ENCODE measurements around the gene FAM13A. TPM values are rescaled to one million over a fixed set of nuclear protein-coding genes. Genes with fewer than 3 reads are reported as not detected.
A peak's percentile ranks its signal among the peaks of the same experiment; 100 is the strongest.

Gene FAM13A
- total and polyA plus RNA-seq, 4 experiments from 2014 or later, result 9.6 to 19.7 (median 13.0) TPM

- H3K4me1 Mint-ChIP-seq, result no peaks in the 10 kb centered on the region
- H3K36me3 Mint-ChIP-seq, result no peaks in the 10 kb centered on the region
- H3K4me3 Mint-ChIP-seq, result no peak overlapping the region
- H3K27me3 ChIP-seq (ENCODE audit: insufficient read depth, low read length), result no peaks in the 10 kb centered on the region
- no peak overlapping the region for H3K27ac ChIP-seq (ENCODE audit: low read depth, low read length)
- no peak overlapping the region for H3K27ac Mint-ChIP-seq
- H3K9me3 ChIP-seq (ENCODE audit: control insufficient read depth in 1 of 2, low read length in 2 of 2), result no peaks in the 10 kb centered on the region
- H3K4me3 ChIP-seq (ENCODE audit: low read length in 2 of 2), result no peak overlapping the region
- peaks cover 0 to 9% (median 5%) of the 10 kb centered on the region in 8 donors for H3K9me3 Mint-ChIP-seq
- ChIA-PET POLR2A (ENCODE audit: partially characterized antibody) (no interaction called here), CTCF (ENCODE audit: partially characterized antibody) (no interaction called here)
- no peaks in the 10 kb centered on the region for H3K4me1 ChIP-seq (ENCODE audit: insufficient read depth, low read length)
- H3K27me3 Mint-ChIP-seq, result peaks cover 0 to 6% of the 10 kb centered on the region in 2 donors
- no peak for DNase-seq
- H3K36me3 ChIP-seq (ENCODE audit: insufficient read depth, low read length), result no peaks in the 10 kb centered on the region
- intact Hi-C loops (cut with micrococcal nuclease), result no loop called here
Observed at GRCh38 chr4:89042055-89042454, 14.9 kb downstream of the FAM13A start.

- H3K9me3 Mint-ChIP-seq, result peaks cover 0 to 29% (median 17%) of the 10 kb centered on the region in 8 donors
- Histone ChIP-seq H3K36me3 (ENCODE audit: insufficient read depth, low read length) (no peaks in the 10 kb centered on the region), H3K9me3 (ENCODE audit: control insufficient read depth in 1 of 2, low read length in 2 of 2) (no peaks in the 10 kb centered on the region), H3K27me3 (ENCODE audit: insufficient read depth, low read length) (no peaks in the 10 kb centered on the region), H3K4me3 (ENCODE audit: low read length in 2 of 2) (no peak overlapping the region), H3K27ac (ENCODE audit: low read depth, low read length) (no peak overlapping the region), H3K4me1 (ENCODE audit: insufficient read depth, low read length) (no peaks in the 10 kb centered on the region)
- peaks cover 0 to 6% of the 10 kb centered on the region in 2 donors for H3K27me3 Mint-ChIP-seq
- ChIA-PET POLR2A (ENCODE audit: partially characterized antibody) (no interaction called here), CTCF (ENCODE audit: partially characterized antibody) (interaction anchor here (3.4 kb wide), 1 partner anchor 17 kb away, joined by 10 read pairs; no protein-coding TSS in a partner anchor)
- H3K36me3 Mint-ChIP-seq, result peaks cover 1 to 5% of the 10 kb centered on the region in 2 donors
- H3K4me3 Mint-ChIP-seq, result no peak overlapping the region
- no peak overlapping the region for H3K27ac Mint-ChIP-seq
- intact Hi-C loops (cut with micrococcal nuclease), result no loop called here
- no peaks in the 10 kb centered on the region for H3K4me1 Mint-ChIP-seq
- no peak for DNase-seq
Observed at GRCh38 chr4:89039730-89040338, 17.2 kb downstream of the FAM13A start.

- POLR2A ChIA-PET (ENCODE audit: partially characterized antibody), result no interaction called here
- H3K27me3 ChIP-seq (ENCODE audit: insufficient read depth, low read length), result no peaks in the 10 kb centered on the region
- no peak overlapping the region for H3K27ac ChIP-seq (ENCODE audit: low read depth, low read length)
- intact Hi-C loops (cut with micrococcal nuclease), result no loop called here
- H3K4me3 ChIP-seq (ENCODE audit: low read length in 2 of 2), result no peak overlapping the region
- CTCF ChIA-PET (ENCODE audit: partially characterized antibody), result interaction anchor here (1.1 kb wide), 1 partner anchor 13 kb away, joined by 3 read pairs; no protein-coding TSS in a partner anchor
- no peaks in the 10 kb centered on the region for H3K9me3 ChIP-seq (ENCODE audit: control insufficient read depth in 1 of 2, low read length in 2 of 2)
- Mint-ChIP-seq H3K36me3 (peaks cover 1 to 5% of the 10 kb centered on the region in 2 donors), H3K9me3 (peaks cover 0 to 39% (median 16%) of the 10 kb centered on the region in 8 donors), H3K4me1 (no peaks in the 10 kb centered on the region), H3K27ac (no peak overlapping the region), H3K27me3 (peaks cover 0 to 8% of the 10 kb centered on the region in 2 donors), H3K4me3 (no peak overlapping the region)
- H3K36me3 ChIP-seq (ENCODE audit: insufficient read depth, low read length), result no peaks in the 10 kb centered on the region
- H3K4me1 ChIP-seq (ENCODE audit: insufficient read depth, low read length), result no peaks in the 10 kb centered on the region
- no peak for DNase-seq
Observed at GRCh38 chr4:89036535-89036934, 20.4 kb downstream of the FAM13A start.

- no peak for DNase-seq
- Histone ChIP-seq H3K36me3 (ENCODE audit: insufficient read depth, low read length) (no peaks in the 10 kb centered on the region), H3K27me3 (ENCODE audit: insufficient read depth, low read length) (no peaks in the 10 kb centered on the region), H3K27ac (ENCODE audit: low read depth, low read length) (no peak overlapping the region), H3K9me3 (ENCODE audit: control insufficient read depth in 1 of 2, low read length in 2 of 2) (no peaks in the 10 kb centered on the region), H3K4me1 (ENCODE audit: insufficient read depth, low read length) (no peaks in the 10 kb centered on the region), H3K4me3 (ENCODE audit: low read length in 2 of 2) (no peak overlapping the region)
- CTCF ChIA-PET (ENCODE audit: partially characterized antibody), result interaction anchor here (0.8 kb wide), 1 partner anchor 212 kb away, joined by 3 read pairs; no protein-coding TSS in a partner anchor
- intact Hi-C loops (cut with micrococcal nuclease), result no loop called here
- Mint-ChIP-seq H3K4me1 (peaks cover 0 to 5% (median 1%) of the 10 kb centered on the region in 4 donors), H3K27ac (no peak overlapping the region), H3K36me3 (peaks cover 1 to 5% of the 10 kb centered on the region in 2 donors), H3K27me3 (peaks cover 0 to 2% of the 10 kb centered on the region in 2 donors), H3K4me3 (no peak overlapping the region), H3K9me3 (peaks cover 0 to 24% (median 11%) of the 10 kb centered on the region in 8 donors)
- POLR2A ChIA-PET (ENCODE audit: partially characterized antibody), result no interaction called here
Observed at GRCh38 chr4:89031272-89031671, 25.7 kb downstream of the FAM13A start.

- CTCF ChIA-PET (ENCODE audit: partially characterized antibody), result interaction anchor here (12.6 kb wide), 1 partner anchor 212 kb away, joined by 394 read pairs; no protein-coding TSS in a partner anchor
- H3K27ac ChIP-seq (ENCODE audit: low read depth, low read length), result no peak overlapping the region
- H3K27me3 Mint-ChIP-seq, result peaks cover 0 to 2% of the 10 kb centered on the region in 2 donors
- peak overlapping the region in 7 of 8 donors; percentile 7 to 53 (median 26) for H3K4me3 Mint-ChIP-seq
- intact Hi-C loops (cut with micrococcal nuclease), result loop anchor here (2.0 kb wide), 1 partner anchor 81 kb away; the partner anchor contains the start of gene TIGD2
- no peaks in the 10 kb centered on the region for H3K9me3 ChIP-seq (ENCODE audit: control insufficient read depth in 1 of 2, low read length in 2 of 2)
- H3K36me3 ChIP-seq (ENCODE audit: insufficient read depth, low read length), result no peaks in the 10 kb centered on the region
- H3K36me3 Mint-ChIP-seq, result no peaks in the 10 kb centered on the region
- no peaks in the 10 kb centered on the region for H3K27me3 ChIP-seq (ENCODE audit: insufficient read depth, low read length)
- H3K9me3 Mint-ChIP-seq, result peaks cover 0 to 7% (median 0%) of the 10 kb centered on the region in 8 donors
- DNase-seq, result peak in 4 of 5 donors; percentile 33 to 69 (median 46)
- POLR2A ChIA-PET (ENCODE audit: partially characterized antibody), result no interaction called here
- no peaks in the 10 kb centered on the region for H3K4me1 ChIP-seq (ENCODE audit: insufficient read depth, low read length)
- H3K4me3 ChIP-seq (ENCODE audit: low read length in 2 of 2), result no peak overlapping the region
- H3K4me1 Mint-ChIP-seq, result peaks cover 0 to 5% (median 1%) of the 10 kb centered on the region in 4 donors
- peak overlapping the region in 6 of 7 donors; percentile 3 to 88 (median 78) for H3K27ac Mint-ChIP-seq
Observed at GRCh38 chr4:89029591-89029990, 27.4 kb downstream of the FAM13A start.

- peak overlapping the region in 2 of 7 donors; percentile 15 to 74 for H3K27ac Mint-ChIP-seq
Observed at GRCh38 chr4:89026542-89026941, 30.4 kb downstream of the FAM13A start.

GRCh38 chr4:89024051-89024675, 32.8 kb downstream of the FAM13A start:
- Histone ChIP-seq H3K27me3 (ENCODE audit: insufficient read depth, low read length) (no peaks in the 10 kb centered on the region), H3K27ac (ENCODE audit: low read depth, low read length) (no peak overlapping the region), H3K4me3 (ENCODE audit: low read length in 2 of 2) (no peak overlapping the region), H3K9me3 (ENCODE audit: control insufficient read depth in 1 of 2, low read length in 2 of 2) (no peaks in the 10 kb centered on the region), H3K36me3 (ENCODE audit: insufficient read depth, low read length) (no peaks in the 10 kb centered on the region), H3K4me1 (ENCODE audit: insufficient read depth, low read length) (no peaks in the 10 kb centered on the region)
- Mint-ChIP-seq H3K4me1 (peaks cover 0 to 7% (median under 1%) of the 10 kb centered on the region in 4 donors), H3K27me3 (no peaks in the 10 kb centered on the region), H3K27ac (peak overlapping the region in 1 of 7 donors; percentile 39), H3K4me3 (no peak overlapping the region), H3K9me3 (no peaks in the 10 kb centered on the region), H3K36me3 (no peaks in the 10 kb centered on the region)
- CTCF ChIA-PET (ENCODE audit: partially characterized antibody), result interaction anchor here (0.7 to 12.6 kb wide), 35 partner anchors 9 to 805 kb away, joined by 3 to 394 read pairs (median 4); partner anchors contain the start of gene PYURF
- DNase-seq, result peak; percentile 69 to 75 (median 73)
- intact Hi-C loops (cut with micrococcal nuclease), result loop anchor here (1.0 to 5.0 kb wide), 7 partner anchors 87 to 805 kb away; partner anchors contain the start of gene TIGD2
- POLR2A ChIA-PET (ENCODE audit: partially characterized antibody), result interaction anchor here (2.3 kb wide), 1 partner anchor 205 kb away, joined by 14 read pairs; no protein-coding TSS in a partner anchor

More at GRCh38 chr4:89026542-89026941, 30.4 kb downstream of the FAM13A start:
- H3K9me3 ChIP-seq (ENCODE audit: control insufficient read depth in 1 of 2, low read length in 2 of 2), result no peaks in the 10 kb centered on the region
- intact Hi-C loops (cut with micrococcal nuclease), result no loop called here
- H3K36me3 ChIP-seq (ENCODE audit: insufficient read depth, low read length), result no peaks in the 10 kb centered on the region
- DNase-seq, result no peak
- H3K27ac ChIP-seq (ENCODE audit: low read depth, low read length), result no peak overlapping the region
- ChIA-PET POLR2A (ENCODE audit: partially characterized antibody) (no interaction called here), CTCF (ENCODE audit: partially characterized antibody) (interaction anchor here (2.1 to 12.6 kb wide), 2 partner anchors 209 to 499 kb away, joined by 7 to 394 read pairs; no protein-coding TSS in a partner anchor)
- no peaks in the 10 kb centered on the region for H3K27me3 Mint-ChIP-seq
- H3K9me3 Mint-ChIP-seq, result no peaks in the 10 kb centered on the region
- no peak overlapping the region for H3K4me3 ChIP-seq (ENCODE audit: low read length in 2 of 2)
- H3K4me3 Mint-ChIP-seq, result no peak overlapping the region
- H3K36me3 Mint-ChIP-seq, result no peaks in the 10 kb centered on the region
- no peaks in the 10 kb centered on the region for H3K27me3 ChIP-seq (ENCODE audit: insufficient read depth, low read length)
- peaks cover 0 to 10% (median 2%) of the 10 kb centered on the region in 4 donors for H3K4me1 Mint-ChIP-seq
- H3K4me1 ChIP-seq (ENCODE audit: insufficient read depth, low read length), result no peaks in the 10 kb centered on the region

Measured in CD4-positive, alpha-beta memory T cell (primary cell).